ENCODE results near the gene IGSF8.

The IGSF8 gene

GRCh38 chr1:160084771-160085321 lies 13.6 kb downstream of the IGSF8 start:
- no peak for DNase-seq

GRCh38 chr1:160083968-160084770 lies 14.2 kb downstream of the IGSF8 start:
- peak; percentile 72 to 77 for DNase-seq

- no peak for DNase-seq
Measured at GRCh38 chr1:160082926-160083325, 15.5 kb downstream of the IGSF8 start.

GRCh38 chr1:160082487-160082886 lies 15.9 kb downstream of the IGSF8 start:
- DNase-seq = no peak

- DNase-seq = no peak
Measured at GRCh38 chr1:160081261-160081936, 17.0 kb downstream of the IGSF8 start, which contains the start of gene KCNJ9. TSS of gene KCNJ9 (plus strand) at chr1:160081538. CDS start at chr1:160084031, 2,493 bp downstream.

- DNase-seq = no peak
Measured at GRCh38 chr1:160080381-160081100, 17.9 kb downstream of the IGSF8 start.

- DNase-seq = no peak
Measured at GRCh38 chr1:160079448-160079847, 19.0 kb downstream of the IGSF8 start.

GRCh38 chr1:160078512-160079195 lies 19.8 kb downstream of the IGSF8 start:
- peak; percentile 45 to 47 for DNase-seq

- DNase-seq = no peak
Measured at GRCh38 chr1:160077486-160077885, 20.9 kb downstream of the IGSF8 start.

- no peak for DNase-seq
Measured at GRCh38 chr1:160076295-160076694, 22.1 kb downstream of the IGSF8 start.

GRCh38 chr1:160075836-160076235 lies 22.6 kb downstream of the IGSF8 start:
- DNase-seq = no peak

- no peak for DNase-seq
Measured at GRCh38 chr1:160074865-160075264, 23.6 kb downstream of the IGSF8 start.

- DNase-seq = no peak
Measured at GRCh38 chr1:160071289-160071688, 27.1 kb downstream of the IGSF8 start.

- peak; percentile 64 to 67 for DNase-seq
Measured at GRCh38 chr1:160070243-160071163, 27.9 kb downstream of the IGSF8 start.

GRCh38 chr1:160069460-160070231 lies 28.8 kb downstream of the IGSF8 start, which contains the start of gene KCNJ10:
TSS of gene KCNJ10 (minus strand) at chr1:160070160. CDS start at chr1:160042532, 27,628 bp downstream.
- DNase-seq = no peak

GRCh38 chr1:160068225-160068624 lies 30.2 kb downstream of the IGSF8 start:
- no peak for DNase-seq

- no peak for DNase-seq
Measured at GRCh38 chr1:160066829-160067745, 31.3 kb downstream of the IGSF8 start.

GRCh38 chr1:160064746-160065145 lies 33.7 kb downstream of the IGSF8 start:
- DNase-seq = no peak

GRCh38 chr1:160064164-160064563 lies 34.3 kb downstream of the IGSF8 start:
- DNase-seq = no peak

All from stimulated activated CD4-positive, alpha-beta T cell treated with anti-CD3 and anti-CD28 coated beads, Interleukin-4, amount 100 ng/mL, for 4 hours (primary cell).